ENCODE data around the gene LSM3. TPM values are rescaled to one million over a fixed set of nuclear protein-coding genes. Genes with fewer than 3 reads are reported as not detected.

The LSM3 gene
- total RNA-seq = 11.7 and 15.4 TPM in 2 replicates

DNA sequence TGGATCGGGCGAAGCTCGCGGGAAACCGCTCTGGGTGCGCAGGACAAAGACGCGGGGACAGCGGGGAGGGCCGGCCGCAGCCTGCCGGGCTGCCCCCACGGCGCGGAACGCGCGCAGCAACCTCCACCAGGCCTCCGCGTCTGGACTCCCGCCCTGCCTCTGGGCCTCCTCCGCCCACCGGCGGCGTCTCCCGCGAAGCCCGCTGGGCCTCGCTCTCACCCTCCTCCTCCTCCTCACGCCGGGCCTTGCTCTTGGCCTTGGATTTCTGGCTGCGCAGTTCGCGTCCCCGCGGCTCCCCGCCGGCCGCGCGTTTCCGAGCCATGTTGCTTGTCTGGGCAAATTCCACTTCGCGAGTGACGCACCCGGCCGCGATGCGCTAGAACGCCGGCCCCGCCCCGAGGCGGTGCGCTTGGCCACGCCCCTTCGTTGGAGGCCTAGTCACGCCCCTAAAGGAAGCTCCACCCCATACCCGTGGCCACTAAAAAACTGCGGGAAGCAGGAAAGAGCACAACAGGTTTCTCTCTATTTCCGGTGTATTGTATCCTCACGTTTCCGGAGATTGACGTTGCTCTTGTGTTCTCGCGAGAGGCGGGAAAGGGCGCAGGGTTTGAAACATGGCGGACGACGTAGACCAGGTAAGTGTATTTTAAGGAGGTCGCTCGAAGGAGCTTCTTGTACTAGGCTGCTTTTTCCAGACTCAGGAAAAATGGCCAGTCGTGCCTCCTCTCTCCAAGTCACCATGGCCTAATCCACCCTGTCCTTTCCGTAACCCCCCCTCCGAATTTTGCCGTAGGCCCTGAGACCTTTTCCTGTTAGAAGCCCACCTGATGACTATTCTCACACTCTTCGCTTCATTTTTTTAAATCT lies at the start of gene LSM3, which contains the start of gene XPC:
LSM3 (plus strand) TSS at position 571 of the 867 bp plus-strand sequence; CDS start at position 615, 44 bp downstream.
XPC (minus strand) TSS at position 355 of the 867 bp plus-strand sequence; CDS start at position 322, 33 bp downstream.

Other genes with a start within 250 kb of the LSM3 start
- 15.3 and 17.5 TPM in 2 replicates for gene CHCHD4, start 53.9 kb upstream of the LSM3 start, total RNA-seq
- gene TMEM43, start 53.8 kb upstream of the LSM3 start, total RNA-seq = 99.2 and 113 TPM in 2 replicates
- 52.0 and 70.3 TPM in 2 replicates for gene XPC, start 216 bp upstream of the LSM3 start, total RNA-seq
- 25.5 and 34.2 TPM in 2 replicates for gene SLC6A6, start 223.8 kb downstream of the LSM3 start, total RNA-seq

All from thoracic aorta endothelial cell (primary cell).